ENCODE results near the gene METTL25B. TPM values are rescaled to one million over a fixed set of nuclear protein-coding genes. Genes with fewer than 3 reads are reported as not detected.

The METTL25B gene
- total and polyA plus RNA-seq, 8 donors, result 15.2 to 90.2 (median 53.5) TPM

DNA sequence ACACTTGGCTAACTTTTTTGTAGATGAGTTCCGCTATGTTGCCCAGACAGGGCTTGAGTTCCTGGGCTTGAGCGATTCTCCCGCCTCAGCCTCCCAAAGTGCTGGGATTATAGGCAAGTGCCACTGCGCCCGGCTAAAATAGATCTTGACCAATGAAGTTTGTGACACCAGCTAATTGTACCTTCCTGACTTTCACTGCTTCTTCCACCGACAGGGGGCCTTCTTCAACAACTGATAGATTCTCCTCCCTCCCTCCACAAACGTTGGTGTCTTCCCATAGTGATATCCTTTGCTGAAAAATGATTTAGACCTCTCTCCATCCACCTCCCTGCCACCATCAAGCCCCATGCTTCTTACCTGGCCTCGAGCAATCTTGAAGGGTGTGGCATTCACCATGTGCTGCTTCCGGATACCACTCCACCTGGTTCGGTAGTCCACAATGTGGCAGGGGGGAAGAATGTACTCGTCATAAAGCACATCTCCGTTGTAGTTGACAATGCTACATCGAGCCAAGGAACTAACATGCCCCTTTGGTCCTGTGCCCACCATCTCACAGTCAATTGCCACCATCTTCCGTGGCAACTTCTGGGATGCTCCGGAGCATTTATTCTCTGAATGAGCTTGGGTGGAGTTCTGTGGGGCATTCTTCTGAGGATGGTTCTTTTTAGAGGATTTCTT, 1.6 kb upstream of the METTL25B start:
- TF ChIP-seq EP300 (IDR thresholded peaks at IDR 0.05), result no peak
- TF ChIP-seq, protein P1, sequence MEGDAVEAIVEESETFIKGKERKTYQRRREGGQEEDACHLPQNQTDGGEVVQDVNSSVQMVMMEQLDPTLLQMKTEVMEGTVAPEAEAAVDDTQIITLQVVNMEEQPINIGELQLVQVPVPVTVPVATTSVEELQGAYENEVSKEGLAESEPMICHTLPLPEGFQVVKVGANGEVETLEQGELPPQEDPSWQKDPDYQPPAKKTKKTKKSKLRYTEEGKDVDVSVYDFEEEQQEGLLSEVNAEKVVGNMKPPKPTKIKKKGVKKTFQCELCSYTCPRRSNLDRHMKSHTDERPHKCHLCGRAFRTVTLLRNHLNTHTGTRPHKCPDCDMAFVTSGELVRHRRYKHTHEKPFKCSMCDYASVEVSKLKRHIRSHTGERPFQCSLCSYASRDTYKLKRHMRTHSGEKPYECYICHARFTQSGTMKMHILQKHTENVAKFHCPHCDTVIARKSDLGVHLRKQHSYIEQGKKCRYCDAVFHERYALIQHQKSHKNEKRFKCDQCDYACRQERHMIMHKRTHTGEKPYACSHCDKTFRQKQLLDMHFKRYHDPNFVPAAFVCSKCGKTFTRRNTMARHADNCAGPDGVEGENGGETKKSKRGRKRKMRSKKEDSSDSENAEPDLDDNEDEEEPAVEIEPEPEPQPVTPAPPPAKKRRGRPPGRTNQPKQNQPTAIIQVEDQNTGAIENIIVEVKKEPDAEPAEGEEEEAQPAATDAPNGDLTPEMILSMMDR (IDR thresholded peaks at IDR 0.05), result peak in 3 of 7 experiments; percentile 20 to 39 (median 35)
- TF ChIP-seq POLR2AphosphoS5 (IDR thresholded peaks at IDR 0.05), result no peak
- TF ChIP-seq POLR2A (IDR thresholded peaks at IDR 0.05), result no peak
- H3K4me3 ChIP-seq, result peak overlapping the region; percentile 21 to 94 (median 48)
- peaks cover 36 to 67% (median 60%) of the 10 kb centered on the region in 4 donors for H3K4me1 ChIP-seq
- intact Hi-C loops (cut with DNase I; ENCODE audit: low total_unique reads), result loop anchor here (5.0 kb wide), 1 partner anchor 34 kb away; no protein-coding TSS in a partner anchor
- H3K27me3 ChIP-seq, result no peaks in the 10 kb centered on the region
- peaks cover 17 to 41% (median 36%) of the 10 kb centered on the region in 4 donors for H3K36me3 ChIP-seq
- H3K9me3 ChIP-seq, result no peaks in the 10 kb centered on the region
- peak; percentile 50 to 71 for DNase-seq
- H3K27ac ChIP-seq, result peak overlapping the region in 4 of 5 donors; percentile 24 to 99 (median 68)
- 36 to 45% (median 37%) methylated on average over 15 of the region's 15 CpGs for WGBS, 5 donors

DNA sequence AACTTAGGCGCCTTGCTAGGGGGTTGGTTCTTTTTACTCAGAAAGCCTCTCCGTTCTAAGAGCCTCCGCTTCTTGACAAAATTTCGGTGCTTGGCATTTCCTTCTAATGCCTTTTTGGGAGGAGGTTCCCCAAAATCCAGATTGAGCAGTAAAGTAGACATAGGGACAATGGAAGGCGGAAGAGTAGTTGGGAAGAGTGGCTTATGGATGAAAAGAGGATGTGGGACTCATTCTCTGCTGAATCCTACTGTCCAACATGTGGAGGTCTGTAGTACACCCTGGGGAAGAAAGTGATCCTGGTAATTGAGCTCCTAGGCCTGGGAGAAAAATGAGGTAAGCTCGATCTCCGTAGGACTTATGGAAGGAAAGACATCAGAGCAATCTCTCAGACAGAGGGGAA, 777 bp upstream of the METTL25B start:
- intact Hi-C loops (cut with DNase I; ENCODE audit: low total_unique reads), result loop anchor here (5.0 kb wide), 1 partner anchor 35 kb away; no protein-coding TSS in a partner anchor
- DNase-seq, result no peak
- Histone ChIP-seq H3K36me3 (peaks cover 16 to 41% (median 36%) of the 10 kb centered on the region in 4 donors), H3K4me1 (peaks cover 36 to 67% (median 60%) of the 10 kb centered on the region in 4 donors), H3K9me3 (no peaks in the 10 kb centered on the region), H3K4me3 (peak overlapping the region; percentile 67 to 94 (median 78)), H3K27me3 (no peaks in the 10 kb centered on the region), H3K27ac (peak overlapping the region in 4 of 5 donors; percentile 98 to 99 (median 99))
- WGBS, 5 donors, result 39 to 53% (median 44%) methylated on average over 7 of the region's 7 CpGs
- TF ChIP-seq EP300 (IDR thresholded peaks at IDR 0.05) (no peak), POLR2A (IDR thresholded peaks at IDR 0.05) (no peak)

DNA sequence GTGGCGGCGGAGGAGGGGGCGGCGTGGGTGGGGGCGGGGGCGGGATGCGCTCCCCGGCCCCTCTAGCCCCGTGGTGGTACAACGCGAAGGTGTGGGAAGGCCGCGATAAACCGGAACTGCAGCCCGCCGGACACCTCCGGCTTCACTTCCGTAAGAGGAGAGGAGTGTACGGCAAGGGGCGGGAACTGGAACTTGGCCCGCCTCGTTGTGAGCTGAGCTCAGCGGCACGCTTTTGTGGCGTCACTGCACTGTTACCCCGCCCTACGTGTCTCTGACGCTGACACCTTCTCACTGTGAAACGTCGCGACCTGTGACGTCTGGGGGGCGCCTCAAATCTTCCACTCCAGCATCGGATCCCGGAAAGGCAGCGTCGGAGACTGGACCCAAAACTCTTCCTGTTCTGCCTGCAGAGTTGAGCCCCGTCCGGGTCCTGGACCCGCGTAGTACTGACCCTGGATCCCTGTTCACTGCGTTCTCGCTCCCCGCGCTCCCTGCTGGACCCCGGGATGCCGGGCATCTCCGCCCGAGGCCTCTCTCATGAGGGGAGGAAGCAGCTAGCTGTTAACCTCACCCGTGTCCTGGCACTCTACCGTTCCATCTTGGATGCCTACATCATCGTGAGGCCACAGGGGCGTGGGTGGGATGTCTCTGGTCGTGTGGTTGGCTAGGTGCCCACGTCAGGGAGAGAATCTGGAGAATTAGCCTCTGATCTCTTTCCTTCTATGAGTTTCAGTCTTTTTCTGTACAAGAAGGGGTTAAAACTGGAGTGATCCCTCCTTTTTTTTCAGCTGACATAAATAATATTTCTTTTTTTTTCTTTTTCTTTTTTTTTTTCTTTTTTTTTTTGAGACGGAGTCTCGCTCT, 562 bp downstream of the METTL25B start, which contains the start of gene ISG20L2:
Gene ISG20L2 (minus strand): TSS at position 168 of the 864 bp plus-strand sequence. CDS start 1,114 bp downstream, outside the sequence.
- Histone ChIP-seq H3K9me3 (no peaks in the 10 kb centered on the region), H3K4me3 (peak within 1 kb of the TSS; percentile 67 to 94 (median 78)), H3K36me3 (peaks cover 3 to 41% (median 35%) of the 10 kb centered on the region in 4 donors), H3K27me3 (no peaks in the 10 kb centered on the region), H3K4me1 (peaks cover 36 to 64% (median 57%) of the 10 kb centered on the region in 4 donors), H3K27ac (peak within 1 kb of the TSS; percentile 86 to 99 (median 99))
- TF ChIP-seq, protein P1 (IDR thresholded peaks at IDR 0.05), result no peak
- TF ChIP-seq EP300 (IDR thresholded peaks at IDR 0.05) (no peak), POLR2AphosphoS5 (IDR thresholded peaks at IDR 0.05) (peak; percentile 76 to 86 (median 82)), POLR2A (IDR thresholded peaks at IDR 0.05) (peak in 1 of 4 donors; percentile 7)
- WGBS, 5 donors, result 1 to 3% (median 2%) methylated on average over 35 to 57 of the region's 57 CpGs
- DNase-seq, result peak; percentile 98 to 99
- intact Hi-C loops (cut with DNase I; ENCODE audit: low total_unique reads), result loop anchor here (5.0 kb wide), 1 partner anchor 37 kb away; no protein-coding TSS in a partner anchor

DNA sequence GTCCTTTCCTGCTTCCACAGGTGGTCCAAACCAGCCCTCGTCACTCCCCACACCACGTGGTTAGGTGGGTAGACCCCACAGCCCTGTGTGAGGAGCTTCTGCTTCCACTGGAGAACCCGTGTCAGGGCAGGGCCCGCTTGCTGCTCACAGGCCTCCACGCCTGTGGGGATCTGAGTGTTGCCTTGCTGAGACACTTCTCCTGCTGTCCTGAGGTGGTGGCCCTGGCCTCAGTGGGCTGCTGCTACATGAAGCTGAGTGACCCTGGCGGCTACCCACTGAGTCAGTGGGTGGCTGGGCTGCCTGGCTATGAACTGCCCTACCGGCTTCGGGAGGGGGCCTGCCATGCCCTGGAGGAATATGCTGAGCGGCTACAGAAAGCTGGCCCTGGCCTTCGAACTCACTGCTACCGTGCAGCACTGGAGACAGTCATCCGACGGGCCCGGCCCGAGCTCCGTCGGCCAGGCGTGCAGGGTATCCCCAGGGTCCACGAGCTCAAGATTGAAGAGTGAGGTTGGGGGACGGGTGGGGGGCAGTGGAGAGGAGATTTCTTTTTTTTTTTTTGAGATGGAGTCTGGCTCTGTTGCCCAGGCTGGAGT, 5.8 kb downstream of the METTL25B start:
- peaks cover 6 to 21% (median 15%) of the 10 kb centered on the region in 4 donors for H3K4me1 ChIP-seq
- H3K36me3 ChIP-seq, result peaks cover 23 to 66% (median 61%) of the 10 kb centered on the region in 4 donors

More for the DNA sequence above, 5.8 kb downstream of the METTL25B start:
- DNase-seq, result no peak
- TF ChIP-seq POLR2A (IDR thresholded peaks at IDR 0.05), result no peak
- no peak for TF ChIP-seq EP300 (IDR thresholded peaks at IDR 0.05)
- no peak for TF ChIP-seq POLR2AphosphoS5 (IDR thresholded peaks at IDR 0.05)
- TF ChIP-seq, protein P1 (IDR thresholded peaks at IDR 0.05), result no peak
- intact Hi-C loops (cut with DNase I; ENCODE audit: low total_unique reads), result no loop called here
- no peaks in the 10 kb centered on the region for H3K9me3 ChIP-seq
- no peaks in the 10 kb centered on the region for H3K27me3 ChIP-seq
- WGBS, 5 donors, result 87 to 95% (median 94%) methylated on average over 17 to 20 of the region's 20 CpGs
- no peak overlapping the region for H3K4me3 ChIP-seq
- H3K27ac ChIP-seq, result no peak overlapping the region

Data from stomach (tissue), 9 donors.